ENCODE measurements around the gene VARS1. TPM values are rescaled to one million over a fixed set of nuclear protein-coding genes. Genes with fewer than 3 reads are reported as not detected.

VARS1 gene
- total and polyA plus RNA-seq, 4 donors = 9.8 to 49.6 (median 35.4) TPM

GRCh38 chr6:31836474-31837368 lies 41.2 kb upstream of the VARS1 start:
- peaks cover 0 to 8% of the 10 kb centered on the region in 2 donors for H3K36me3 ChIP-seq (ENCODE audit: control insufficient read depth in 1 of 2, insufficient read depth in 2 of 2, low read length in 1 of 2)
- H3K27ac ChIP-seq (ENCODE audit: low read depth in 1 of 2, low read length in 2 of 2) = peak overlapping the region in 1 of 2 donors; percentile 61
- H3K4me3 ChIP-seq (ENCODE audit: low read length in 2 of 2) = no peak overlapping the region
- no peaks in the 10 kb centered on the region for H3K9me3 ChIP-seq (ENCODE audit: control insufficient read depth, low read length)
- DNase-seq (no peak), ATAC-seq (ENCODE audit: low FRiP score) (no peak)
- intact Hi-C loops (cut with DNase I) = loop anchor here in 1 of 2 donors (10.0 kb wide), 1 partner anchor 152 kb away; the partner anchor contains the start of gene LY6G5C
- WGBS, 2 donors = 10 to 11% methylated on average over 12 of the region's 12 CpGs
- H3K4me1 ChIP-seq (ENCODE audit: control insufficient read depth in 1 of 2, insufficient read depth in 2 of 2, low read length in 2 of 2) = peaks cover 0 to 2% of the 10 kb centered on the region in 2 donors
- H3K27me3 ChIP-seq (ENCODE audit: control insufficient read depth in 1 of 2, insufficient read depth in 2 of 2, low read length in 1 of 2) = no peaks in the 10 kb centered on the region

GRCh38 chr6:31836047-31836473 lies 40.5 kb upstream of the VARS1 start:
- Histone ChIP-seq H3K27me3 (ENCODE audit: control insufficient read depth in 1 of 2, insufficient read depth in 2 of 2, low read length in 1 of 2) (no peaks in the 10 kb centered on the region), H3K4me3 (ENCODE audit: low read length in 2 of 2) (no peak overlapping the region), H3K36me3 (ENCODE audit: control insufficient read depth in 1 of 2, insufficient read depth in 2 of 2, low read length in 1 of 2) (peaks cover 0 to 8% of the 10 kb centered on the region in 2 donors), H3K27ac (ENCODE audit: low read depth in 1 of 2, low read length in 2 of 2) (peak overlapping the region in 1 of 2 donors; percentile 61), H3K4me1 (ENCODE audit: control insufficient read depth in 1 of 2, insufficient read depth in 2 of 2, low read length in 2 of 2) (peaks cover under 1 to 2% of the 10 kb centered on the region in 2 donors), H3K9me3 (ENCODE audit: control insufficient read depth, low read length) (no peaks in the 10 kb centered on the region)
- DNase-seq = no peak
- intact Hi-C loops (cut with DNase I) = loop anchor here in 1 of 2 donors (10.0 kb wide), 1 partner anchor 151 kb away; the partner anchor contains the start of gene LY6G5C
- 15 to 18% methylated on average over 14 of the region's 14 CpGs for WGBS, 2 donors
- ATAC-seq (ENCODE audit: low FRiP score) = no peak

- Histone ChIP-seq H3K9me3 (ENCODE audit: control insufficient read depth, low read length) (no peaks in the 10 kb centered on the region), H3K4me1 (ENCODE audit: control insufficient read depth in 1 of 2, insufficient read depth in 2 of 2, low read length in 2 of 2) (peaks cover 2 to 3% of the 10 kb centered on the region in 2 donors), H3K27ac (ENCODE audit: low read depth in 1 of 2, low read length in 2 of 2) (peak overlapping the region; percentile 53 to 80), H3K36me3 (ENCODE audit: control insufficient read depth in 1 of 2, insufficient read depth in 2 of 2, low read length in 1 of 2) (peaks cover 0 to 6% of the 10 kb centered on the region in 2 donors), H3K27me3 (ENCODE audit: control insufficient read depth in 1 of 2, insufficient read depth in 2 of 2, low read length in 1 of 2) (no peaks in the 10 kb centered on the region), H3K4me3 (ENCODE audit: low read length in 2 of 2) (peak overlapping the region; percentile 54 to 91)
- peak; percentile 92 to 95 for DNase-seq
- 0 to 1% methylated on average over 59 of the region's 59 CpGs for WGBS, 2 donors
- ATAC-seq (ENCODE audit: low FRiP score) = peak; percentile 90
- intact Hi-C loops (cut with DNase I) = loop anchor here (2.0 to 10.0 kb wide), 4 partner anchors 28 to 150 kb away; partner anchors contain the start of genes VARS1 (in 2 of the 2), LY6G5C (in 1 of the 2) and NEU1 (in 1 of the 2)
Measured at GRCh38 chr6:31834367-31835250, 39.1 kb upstream of the VARS1 start.

DNA sequence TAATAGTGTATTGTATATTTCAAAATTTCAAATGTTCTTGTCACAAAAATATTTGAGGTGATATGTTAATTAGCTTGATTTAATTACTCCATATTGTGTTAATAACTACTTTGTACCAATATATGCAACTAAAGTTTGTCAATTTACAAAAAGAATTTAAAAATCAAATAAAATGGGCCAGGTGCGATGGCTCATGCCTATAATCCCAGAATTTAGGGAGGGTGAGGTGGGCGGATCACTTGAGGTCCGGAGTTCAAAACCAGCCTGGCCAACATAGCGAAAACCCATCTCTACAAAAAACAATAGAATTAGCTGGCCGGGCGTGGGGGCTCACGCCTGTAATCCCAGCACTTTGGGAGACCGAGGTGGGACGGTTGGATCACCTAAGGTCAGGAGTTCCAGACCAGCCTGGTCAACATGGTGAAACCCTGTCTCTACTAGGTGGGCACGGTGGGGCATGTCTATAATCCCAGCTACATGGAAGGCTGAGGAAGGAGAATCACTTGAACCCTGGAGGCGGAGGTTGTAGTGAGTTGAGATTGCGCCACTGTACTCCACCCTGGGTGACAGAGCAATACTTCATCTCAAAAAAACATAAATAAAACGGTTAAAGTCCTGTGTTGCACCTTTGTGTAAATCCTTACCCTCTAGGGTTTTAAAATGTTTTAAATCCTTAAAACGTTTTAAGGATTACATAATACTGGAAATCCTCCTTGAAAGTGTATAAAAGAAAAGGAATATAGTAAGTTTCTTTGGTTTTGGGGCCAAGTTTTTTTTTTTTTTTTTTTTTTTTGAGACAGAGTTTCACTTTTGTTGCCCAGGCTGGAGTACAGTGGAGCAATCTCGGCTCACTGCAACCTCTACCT lies 36.0 kb upstream of the VARS1 start:
- intact Hi-C loops (cut with DNase I) = loop anchor here (2.0 to 10.0 kb wide), 3 partner anchors 34 to 151 kb away; partner anchors contain the start of genes LY6G5C (in 2 of the 2) and VARS1 (in 2 of the 2)
- Histone ChIP-seq H3K36me3 (ENCODE audit: control insufficient read depth in 1 of 2, insufficient read depth in 2 of 2, low read length in 1 of 2) (no peaks in the 10 kb centered on the region), H3K4me1 (ENCODE audit: control insufficient read depth in 1 of 2, insufficient read depth in 2 of 2, low read length in 2 of 2) (peaks cover 2 to 3% of the 10 kb centered on the region in 2 donors), H3K4me3 (ENCODE audit: low read length in 2 of 2) (no peak overlapping the region), H3K9me3 (ENCODE audit: control insufficient read depth, low read length) (no peaks in the 10 kb centered on the region), H3K27me3 (ENCODE audit: control insufficient read depth in 1 of 2, insufficient read depth in 2 of 2, low read length in 1 of 2) (peaks cover 0 to 2% of the 10 kb centered on the region in 2 donors), H3K27ac (ENCODE audit: low read depth in 1 of 2, low read length in 2 of 2) (no peak overlapping the region)
- DNase-seq (no peak), ATAC-seq (ENCODE audit: low FRiP score) (no peak)
- 83 to 84% methylated on average over 15 of the region's 15 CpGs for WGBS, 2 donors

- peaks cover 2 to 3% of the 10 kb centered on the region in 2 donors for H3K4me1 ChIP-seq (ENCODE audit: control insufficient read depth in 1 of 2, insufficient read depth in 2 of 2, low read length in 2 of 2)
- no peak for ATAC-seq (ENCODE audit: low FRiP score)
- no peaks in the 10 kb centered on the region for H3K36me3 ChIP-seq (ENCODE audit: control insufficient read depth in 1 of 2, insufficient read depth in 2 of 2, low read length in 1 of 2)
Measured at GRCh38 chr6:31830886-31831335, 35.4 kb upstream of the VARS1 start.

GRCh38 chr6:31829633-31830283 lies 34.2 kb upstream of the VARS1 start:
- Histone ChIP-seq H3K27me3 (ENCODE audit: control insufficient read depth in 1 of 2, insufficient read depth in 2 of 2, low read length in 1 of 2) (peaks cover 0 to 2% of the 10 kb centered on the region in 2 donors), H3K4me3 (ENCODE audit: low read length in 2 of 2) (peak overlapping the region; percentile 61 to 95), H3K36me3 (ENCODE audit: control insufficient read depth in 1 of 2, insufficient read depth in 2 of 2, low read length in 1 of 2) (no peaks in the 10 kb centered on the region), H3K27ac (ENCODE audit: low read depth in 1 of 2, low read length in 2 of 2) (peak overlapping the region in 1 of 2 donors; percentile 75), H3K9me3 (ENCODE audit: control insufficient read depth, low read length) (no peaks in the 10 kb centered on the region), H3K4me1 (ENCODE audit: control insufficient read depth in 1 of 2, insufficient read depth in 2 of 2, low read length in 2 of 2) (peaks cover 2 to 3% of the 10 kb centered on the region in 2 donors)
- peak in 1 of 2 donors; percentile 57 for DNase-seq
- WGBS, 2 donors = 0 to 1% methylated on average over 11 to 15 of the region's 15 CpGs
- ATAC-seq (ENCODE audit: low FRiP score) = no peak
- intact Hi-C loops (cut with DNase I) = loop anchor here (1.0 to 10.0 kb wide), 4 partner anchors 32 to 149 kb away; partner anchors contain the start of genes LY6G5C (in 2 of the 2), VARS1 (in 2 of the 2) and CLIC1 (in 1 of the 2)

More at GRCh38 chr6:31830886-31831335, 35.4 kb upstream of the VARS1 start:
- no peak for DNase-seq
- Histone ChIP-seq H3K27ac (ENCODE audit: low read depth in 1 of 2, low read length in 2 of 2) (no peak overlapping the region), H3K4me3 (ENCODE audit: low read length in 2 of 2) (peak overlapping the region; percentile 21 to 61), H3K9me3 (ENCODE audit: control insufficient read depth, low read length) (no peaks in the 10 kb centered on the region), H3K27me3 (ENCODE audit: control insufficient read depth in 1 of 2, insufficient read depth in 2 of 2, low read length in 1 of 2) (peaks cover 0 to 2% of the 10 kb centered on the region in 2 donors)
- 49 to 50% methylated on average over 6 of the region's 6 CpGs for WGBS, 2 donors
- intact Hi-C loops (cut with DNase I) = loop anchor here (1.0 to 10.0 kb wide), 4 partner anchors 34 to 150 kb away; partner anchors contain the start of genes LY6G5C (in 2 of the 2), VARS1 (in 2 of the 2) and CLIC1 (in 1 of the 2)
